DMS153 treated with DMSO at 0.1 percent for 48 hours (cell line): Measurements from ENCODE around the gene FAR1.

ENCODE experiments used
- DNase-seq: peaks from one replicate; lab custom pipeline; 2025; ENCODE audit not compliant: unreplicated experiment; lab: John Stamatoyannopoulos, UW

The FAR1 gene

GRCh38 chr11:13669544-13670488, 1.3 kb downstream of the FAR1 start:
- DNase-seq: no peak

DNA sequence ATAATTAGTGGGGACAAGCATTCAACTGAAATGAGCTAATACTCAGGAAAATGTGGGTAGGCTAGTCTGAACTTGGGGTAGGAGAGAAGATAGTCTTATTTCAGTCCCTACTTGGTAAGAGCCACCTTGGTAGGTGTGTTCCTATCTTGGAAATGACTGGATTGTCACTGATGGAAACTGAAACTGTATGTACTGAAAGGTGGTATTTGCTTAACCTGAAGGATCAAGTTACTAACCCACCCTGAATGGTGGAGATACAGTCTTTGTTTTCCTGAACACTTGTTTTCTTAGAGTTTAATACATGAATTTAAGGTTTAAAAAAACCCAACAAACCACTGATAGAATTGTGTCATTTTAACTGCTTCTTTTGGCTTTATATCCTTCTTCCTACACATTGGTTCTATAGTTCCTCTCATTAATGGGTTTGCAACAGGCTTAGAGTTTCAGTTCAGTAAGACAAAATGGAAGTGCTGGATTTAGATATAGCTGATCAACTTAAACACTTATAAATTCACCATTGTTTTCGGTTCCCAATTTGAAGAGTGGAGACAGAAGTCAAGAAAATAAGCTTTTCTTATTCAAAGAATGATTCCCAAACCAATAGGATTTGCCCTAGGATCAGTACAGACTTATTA, 4.2 kb downstream of the FAR1 start:
- DNase-seq: no peak

- DNase-seq: no peak
These were observed 6.5 kb downstream of the FAR1 start for GRCh38 chr11:13674799-13675509.

DNA sequence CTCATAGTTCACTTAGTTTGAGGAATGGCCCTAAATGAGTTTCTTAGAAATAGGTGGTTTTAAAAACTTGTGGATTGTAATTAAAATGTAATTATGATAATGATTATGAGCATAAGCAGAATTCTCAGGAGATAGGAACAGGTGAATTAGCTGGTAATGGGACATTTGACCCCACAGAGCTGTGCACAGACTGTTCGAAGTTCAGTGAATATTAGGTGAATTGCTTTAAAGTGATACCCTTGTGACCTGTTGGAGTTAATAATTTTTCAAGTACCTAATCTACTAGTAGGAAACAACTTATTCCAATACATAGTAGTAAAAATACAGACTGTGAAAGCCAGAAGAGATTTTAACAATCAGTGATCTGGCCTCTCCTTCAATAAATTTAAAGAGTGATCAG, 8.1 kb downstream of the FAR1 start:
- DNase-seq: no peak

DNA sequence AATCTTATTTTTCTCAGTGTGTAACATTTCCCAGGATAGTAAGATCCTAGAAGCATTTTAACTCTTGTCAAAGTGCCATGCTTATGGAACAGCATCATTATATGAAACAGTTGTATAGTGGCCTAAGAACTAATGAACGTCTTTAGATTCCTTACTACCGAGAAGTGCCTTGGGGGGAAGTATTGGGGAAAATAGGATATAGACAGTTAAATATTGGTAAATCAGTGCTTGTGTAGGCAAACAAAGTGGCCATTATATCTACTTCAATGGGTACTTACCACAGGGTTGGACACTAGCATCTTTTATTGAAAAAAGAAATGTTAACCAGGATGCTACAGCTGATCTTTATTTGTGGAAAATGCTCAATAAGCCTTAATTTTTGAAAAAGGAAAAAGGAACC, 11.3 kb downstream of the FAR1 start:
- no peak for DNase-seq

DNA sequence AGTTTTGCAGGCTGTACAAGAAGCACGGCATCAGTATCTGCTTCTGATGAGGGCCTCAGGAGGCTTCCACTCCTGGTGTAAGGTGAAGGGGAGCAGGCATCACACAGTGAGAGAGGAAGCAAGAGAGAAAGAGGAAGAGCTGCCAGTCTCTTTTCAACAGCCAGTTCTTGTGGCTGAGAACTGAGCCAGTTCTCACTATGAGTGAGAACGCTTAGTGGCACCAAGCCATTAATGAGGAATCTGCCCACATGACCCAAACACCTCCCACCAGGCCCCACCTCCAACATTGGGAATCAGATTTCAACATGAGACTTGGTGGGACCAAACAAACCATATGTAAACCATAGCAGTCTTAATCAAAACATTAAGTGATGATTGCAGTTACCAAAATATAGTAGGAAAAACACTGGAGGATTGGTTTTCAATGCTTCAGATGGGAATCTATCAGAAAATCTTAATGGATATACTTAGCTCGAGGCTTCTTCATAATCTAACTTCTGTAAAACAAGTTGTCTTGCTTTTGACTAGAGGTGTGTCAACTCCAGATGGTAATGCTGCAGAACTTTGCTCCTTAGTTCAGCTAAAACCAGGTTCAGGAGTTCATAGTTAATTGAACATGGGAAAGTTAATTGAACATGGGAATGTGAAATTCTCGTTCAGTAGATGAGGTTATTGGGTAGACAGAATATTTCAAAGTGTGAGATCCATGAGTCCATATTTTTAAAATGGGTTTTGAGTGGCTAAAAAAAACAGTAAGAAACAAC, 12.2 kb downstream of the FAR1 start:
- no peak for DNase-seq

- DNase-seq: no peak
These were observed 13.0 kb downstream of the FAR1 start for GRCh38 chr11:13681446-13681845.

DNA sequence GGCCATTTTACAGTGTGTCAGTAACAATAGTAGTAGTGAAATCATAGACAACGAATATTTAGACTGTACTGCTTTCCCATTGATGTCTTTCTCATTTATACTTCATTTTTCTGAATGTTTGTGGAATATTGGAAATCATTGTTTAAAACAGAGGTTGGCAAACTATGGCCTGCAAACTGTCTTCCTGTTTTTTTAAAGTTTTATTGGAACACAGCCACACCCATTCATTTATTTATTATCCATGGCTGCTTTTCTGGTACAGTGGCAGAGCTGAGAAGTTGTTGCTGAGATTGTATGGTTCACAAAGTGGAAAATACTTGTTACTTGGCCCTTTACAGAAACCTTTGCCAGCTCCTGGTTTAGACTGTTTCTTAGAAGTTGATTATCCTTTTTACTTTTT, 13.7 kb downstream of the FAR1 start:
- no peak for DNase-seq

- DNase-seq: no peak
These were observed 17.1 kb downstream of the FAR1 start for GRCh38 chr11:13685461-13686108.

- no peak for DNase-seq
These were observed 18.3 kb downstream of the FAR1 start for GRCh38 chr11:13686776-13687175.

- no peak for DNase-seq
These were observed 18.8 kb downstream of the FAR1 start for GRCh38 chr11:13687271-13687670.

- DNase-seq: no peak
These were observed 22.9 kb downstream of the FAR1 start for GRCh38 chr11:13691286-13691899.

GRCh38 chr11:13692172-13692571, 23.7 kb downstream of the FAR1 start:
- no peak for DNase-seq

- DNase-seq: no peak
These were observed 25.6 kb downstream of the FAR1 start for GRCh38 chr11:13694115-13694514.

DNA sequence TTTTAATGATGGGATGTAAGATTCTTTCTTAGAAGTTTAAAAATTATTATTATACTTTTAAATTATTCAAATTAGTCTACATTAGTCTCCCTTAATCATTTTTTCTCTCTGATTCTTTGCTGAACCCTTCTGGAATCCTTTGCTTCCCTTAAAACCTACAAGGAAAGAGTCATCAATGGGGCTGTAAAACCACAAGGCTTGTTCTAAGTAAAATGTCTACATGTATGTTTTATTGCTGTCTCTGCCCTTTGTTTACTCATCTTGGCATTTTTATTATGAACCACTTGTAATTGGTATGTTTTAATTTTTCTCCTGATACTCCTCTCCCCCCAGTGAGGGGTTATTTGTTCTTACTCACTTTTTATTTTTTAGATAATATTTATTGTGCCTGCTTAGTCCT, 27.4 kb downstream of the FAR1 start:
- DNase-seq: no peak

DNA sequence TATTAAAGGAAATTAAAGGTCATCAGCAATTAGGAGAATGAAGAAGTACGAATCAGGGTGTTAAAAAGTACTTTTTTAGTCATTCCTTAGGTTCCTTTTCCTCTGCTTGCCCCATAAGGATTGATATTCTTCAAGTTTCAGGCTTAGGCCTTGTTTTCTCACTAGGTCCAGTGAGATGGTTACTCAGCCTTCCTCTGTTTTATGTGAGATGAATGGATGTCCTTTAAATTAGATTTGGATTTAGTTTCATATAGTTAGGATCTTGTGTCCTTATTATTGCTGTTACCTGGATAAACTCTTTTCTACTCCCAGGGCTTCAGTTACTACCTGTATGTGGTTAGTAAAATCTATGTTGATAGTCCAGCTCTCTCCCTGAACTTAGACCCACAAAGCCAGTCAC, 29.2 kb downstream of the FAR1 start:
- DNase-seq: no peak

- no peak for DNase-seq
These were observed 29.7 kb downstream of the FAR1 start for GRCh38 chr11:13698132-13698531.

GRCh38 chr11:13699041-13699440, 30.6 kb downstream of the FAR1 start:
- DNase-seq: no peak

GRCh38 chr11:13699870-13700269, 31.4 kb downstream of the FAR1 start:
- no peak for DNase-seq

GRCh38 chr11:13701506-13701905, 33.0 kb downstream of the FAR1 start:
- DNase-seq: no peak
